Measurements from ENCODE around the gene ELOVL6. TPM values are rescaled to one million over a fixed set of nuclear protein-coding genes. Genes with fewer than 3 reads are reported as not detected.

ELOVL6 gene
- total and polyA plus RNA-seq, 4 donors = 19.5 to 38.8 (median 37.5) TPM

- H3K4me1 ChIP-seq (ENCODE audit: control insufficient read depth in 4 of 4, insufficient read depth in 4 of 4, low read length in 3 of 4) = no peaks in the 10 kb centered on the region
- no peak for TF ChIP-seq YY1 (IDR thresholded peaks at IDR 0.05)
- no peak for TF ChIP-seq ZBTB33 (IDR thresholded peaks at IDR 0.05)
- TF ChIP-seq ATF3 (IDR thresholded peaks at IDR 0.05) = no peak
- TF ChIP-seq RAD21 (IDR thresholded peaks at IDR 0.05) = no peak
- TF ChIP-seq REST (IDR thresholded peaks at IDR 0.05) = no peak
- TF ChIP-seq JUND (IDR thresholded peaks at IDR 0.05) = no peak
- H3K9me3 ChIP-seq (ENCODE audit: control insufficient read depth in 4 of 4, low read length in 3 of 4) = no peaks in the 10 kb centered on the region
- DNase-seq (ENCODE audit: low spot score) = no peak
- no peak overlapping the region for H3K27ac ChIP-seq (ENCODE audit: low read depth in 1 of 2, low read length in 2 of 2)
- H3K27me3 ChIP-seq (ENCODE audit: control insufficient read depth in 4 of 4, insufficient read depth in 4 of 4, low read length in 3 of 4) = no peaks in the 10 kb centered on the region
- WGBS = 93% methylated on average over 1 of the region's 1 CpG
- H3K36me3 ChIP-seq (ENCODE audit: control insufficient read depth in 4 of 4, insufficient read depth in 3 of 4, low read depth in 1 of 4, low read length in 3 of 4) = peaks cover 0 to 4% (median 0%) of the 10 kb centered on the region in 4 donors
- H3K9ac ChIP-seq (ENCODE audit: low read depth in 1 of 2, low read length in 2 of 2) = no peak overlapping the region
- no peak overlapping the region for H3K4me3 ChIP-seq (ENCODE audit: low read depth in 1 of 3, low read length in 3 of 3)
Observed at GRCh38 chr4:110119880-110120279, 78.5 kb downstream of the ELOVL6 start.

- Histone ChIP-seq H3K27me3 (ENCODE audit: control insufficient read depth in 4 of 4, insufficient read depth in 4 of 4, low read length in 3 of 4) (no peaks in the 10 kb centered on the region), H3K9ac (ENCODE audit: low read depth in 1 of 2, low read length in 2 of 2) (no peak overlapping the region), H3K4me3 (ENCODE audit: low read depth in 1 of 3, low read length in 3 of 3) (no peak overlapping the region), H3K4me1 (ENCODE audit: control insufficient read depth in 4 of 4, insufficient read depth in 4 of 4, low read length in 3 of 4) (no peaks in the 10 kb centered on the region), H3K36me3 (ENCODE audit: control insufficient read depth in 4 of 4, insufficient read depth in 3 of 4, low read depth in 1 of 4, low read length in 3 of 4) (peaks cover 0 to 4% (median 0%) of the 10 kb centered on the region in 4 donors), H3K27ac (ENCODE audit: low read depth in 1 of 2, low read length in 2 of 2) (no peak overlapping the region), H3K9me3 (ENCODE audit: control insufficient read depth in 4 of 4, low read length in 3 of 4) (no peaks in the 10 kb centered on the region)
- DNase-seq (ENCODE audit: low spot score) = no peak
- 62% methylated on average over 3 of the region's 3 CpGs for WGBS
- TF ChIP-seq FOXA2 (IDR thresholded peaks at IDR 0.05) (no peak), MAX (IDR thresholded peaks at IDR 0.05) (no peak), ZBTB33 (IDR thresholded peaks at IDR 0.05) (no peak), RAD21 (IDR thresholded peaks at IDR 0.05) (no peak), ATF3 (IDR thresholded peaks at IDR 0.05) (no peak), EGR1 (IDR thresholded peaks at IDR 0.05; ENCODE audit: low read depth in 2 of 2) (no peak), REST (IDR thresholded peaks at IDR 0.05) (no peak), CTCF (IDR thresholded peaks at IDR 0.05; ENCODE audit: low read depth, low read length, missing input control) (no peak), NR2F2 (IDR thresholded peaks at IDR 0.05) (no peak), HNF4G (IDR thresholded peaks at IDR 0.05) (no peak)
Observed at GRCh38 chr4:110119337-110119736, 79.1 kb downstream of the ELOVL6 start.
